Measurements from ENCODE around the gene SAG.
"Not testable (repeated sequence)": the region's sequence is repeated elsewhere in the genome, so short reads cannot be mapped to it uniquely, and the experiment has no call there.

SAG gene

DNA sequence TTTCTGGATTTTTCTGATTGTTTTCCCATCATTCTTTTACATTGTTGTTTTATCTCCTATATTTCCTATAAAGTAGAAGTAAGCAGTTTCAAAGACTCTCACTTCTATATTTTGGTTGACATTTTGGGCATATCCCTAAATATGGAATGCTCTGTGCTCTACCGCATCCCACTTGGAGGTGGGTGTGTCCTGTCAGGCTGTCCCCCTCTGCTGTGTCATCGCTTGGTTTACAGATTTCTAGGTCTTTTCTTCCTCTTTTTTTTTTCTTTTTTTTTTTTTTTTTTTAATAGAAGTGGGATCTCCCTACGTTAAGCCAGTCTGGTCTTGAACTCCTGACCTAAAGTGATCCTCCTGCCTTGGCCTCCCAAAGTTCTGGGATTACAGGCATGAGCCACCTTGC lies 60.0 kb downstream of the SAG start:
- H3K4me3 ChIP-seq (ENCODE audit: low read depth, low read length), result no peak overlapping the region
- TF ChIP-seq, protein P1, sequence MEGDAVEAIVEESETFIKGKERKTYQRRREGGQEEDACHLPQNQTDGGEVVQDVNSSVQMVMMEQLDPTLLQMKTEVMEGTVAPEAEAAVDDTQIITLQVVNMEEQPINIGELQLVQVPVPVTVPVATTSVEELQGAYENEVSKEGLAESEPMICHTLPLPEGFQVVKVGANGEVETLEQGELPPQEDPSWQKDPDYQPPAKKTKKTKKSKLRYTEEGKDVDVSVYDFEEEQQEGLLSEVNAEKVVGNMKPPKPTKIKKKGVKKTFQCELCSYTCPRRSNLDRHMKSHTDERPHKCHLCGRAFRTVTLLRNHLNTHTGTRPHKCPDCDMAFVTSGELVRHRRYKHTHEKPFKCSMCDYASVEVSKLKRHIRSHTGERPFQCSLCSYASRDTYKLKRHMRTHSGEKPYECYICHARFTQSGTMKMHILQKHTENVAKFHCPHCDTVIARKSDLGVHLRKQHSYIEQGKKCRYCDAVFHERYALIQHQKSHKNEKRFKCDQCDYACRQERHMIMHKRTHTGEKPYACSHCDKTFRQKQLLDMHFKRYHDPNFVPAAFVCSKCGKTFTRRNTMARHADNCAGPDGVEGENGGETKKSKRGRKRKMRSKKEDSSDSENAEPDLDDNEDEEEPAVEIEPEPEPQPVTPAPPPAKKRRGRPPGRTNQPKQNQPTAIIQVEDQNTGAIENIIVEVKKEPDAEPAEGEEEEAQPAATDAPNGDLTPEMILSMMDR (IDR thresholded peaks at IDR 0.05; ENCODE audit: borderline replicate concordance, insufficient read depth, low read depth, low read length), result no peak

DNA sequence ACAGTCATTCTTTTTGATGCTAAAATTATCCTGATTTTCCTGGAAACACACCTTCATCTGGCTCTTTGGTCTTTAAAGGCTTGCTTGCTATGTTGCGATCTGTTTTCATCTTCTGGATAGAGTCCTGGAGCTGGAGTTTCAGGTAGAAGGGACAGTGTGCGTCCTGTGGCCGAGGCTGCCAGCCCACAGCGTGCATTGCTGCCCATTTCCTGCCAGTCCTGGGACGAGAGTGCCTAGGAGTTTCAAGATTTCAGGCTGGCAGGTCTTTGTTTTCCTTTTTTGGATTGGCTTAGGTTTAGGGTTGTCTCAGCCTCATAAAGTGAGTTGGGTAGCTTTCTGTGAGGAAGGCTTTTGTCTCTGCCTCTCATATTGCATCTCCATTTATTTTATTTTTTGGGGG lies 61.1 kb downstream of the SAG start:
- no peak overlapping the region for H3K4me3 ChIP-seq (ENCODE audit: low read depth, low read length)
- TF ChIP-seq, protein P1 (IDR thresholded peaks at IDR 0.05; ENCODE audit: borderline replicate concordance, insufficient read depth, low read depth, low read length), result no peak

DNA sequence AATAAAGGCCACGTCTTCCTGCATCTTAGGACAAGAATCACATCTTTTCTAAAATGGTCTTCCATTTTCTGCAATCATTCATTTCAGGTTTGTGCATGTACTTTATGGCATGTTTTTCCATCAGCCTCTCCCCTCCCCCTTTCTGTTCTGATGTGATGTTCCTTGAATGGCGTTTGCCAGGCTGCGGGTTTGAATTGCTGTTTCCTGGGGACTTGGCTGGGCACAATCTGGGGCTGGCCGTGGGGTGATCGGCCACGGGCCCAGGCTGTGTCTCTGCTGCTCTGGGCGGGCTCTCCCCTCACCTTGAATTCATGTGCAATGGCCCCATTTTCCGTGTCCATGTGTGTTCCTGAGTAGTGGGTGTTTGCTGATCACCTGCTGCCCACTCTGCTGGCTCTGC lies 61.8 kb downstream of the SAG start:
- no peak overlapping the region for H3K4me3 ChIP-seq (ENCODE audit: low read depth, low read length)
- TF ChIP-seq, protein P1 (IDR thresholded peaks at IDR 0.05; ENCODE audit: borderline replicate concordance, insufficient read depth, low read depth, low read length), result no peak

DNA sequence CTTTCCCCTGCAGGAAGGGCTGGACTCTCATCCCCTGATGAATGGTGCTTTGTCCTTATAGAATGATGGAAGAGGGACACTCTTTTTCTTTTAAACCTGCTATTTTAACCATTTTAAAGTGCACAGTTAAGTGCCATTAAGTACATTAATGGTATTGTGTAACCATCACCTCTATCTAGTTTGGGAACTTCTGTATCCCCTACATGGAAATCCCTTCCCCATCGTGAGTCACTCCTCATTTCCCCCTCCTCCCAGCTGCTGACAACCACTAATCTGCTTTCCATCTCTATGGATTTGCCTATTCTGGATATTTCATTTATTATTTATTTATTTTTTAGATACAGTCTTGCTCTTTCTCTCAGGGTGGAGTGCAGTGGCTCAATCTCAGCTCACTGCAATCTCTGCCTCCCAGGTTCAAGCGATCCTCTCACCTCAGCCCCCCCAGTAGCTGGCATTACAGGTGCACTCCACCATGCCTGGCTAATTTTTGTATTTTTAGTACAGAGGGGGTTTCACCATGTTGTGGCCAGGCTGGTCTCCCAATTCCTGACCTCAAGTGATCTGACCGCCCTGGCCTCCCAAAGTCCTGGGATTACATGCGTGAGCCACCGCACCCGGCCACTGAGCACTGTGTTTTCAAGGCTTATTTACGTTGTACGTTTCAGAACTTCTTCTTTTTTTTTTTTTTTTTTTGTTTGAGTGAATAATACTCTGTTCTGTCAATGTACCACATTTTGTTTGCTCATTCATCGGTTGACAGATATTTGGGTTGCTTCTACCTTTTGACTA lies 62.5 kb downstream of the SAG start:
- TF ChIP-seq, protein P1 (IDR thresholded peaks at IDR 0.05; ENCODE audit: borderline replicate concordance, insufficient read depth, low read depth, low read length), result no peak
- no peak overlapping the region for H3K4me3 ChIP-seq (ENCODE audit: low read depth, low read length)

DNA sequence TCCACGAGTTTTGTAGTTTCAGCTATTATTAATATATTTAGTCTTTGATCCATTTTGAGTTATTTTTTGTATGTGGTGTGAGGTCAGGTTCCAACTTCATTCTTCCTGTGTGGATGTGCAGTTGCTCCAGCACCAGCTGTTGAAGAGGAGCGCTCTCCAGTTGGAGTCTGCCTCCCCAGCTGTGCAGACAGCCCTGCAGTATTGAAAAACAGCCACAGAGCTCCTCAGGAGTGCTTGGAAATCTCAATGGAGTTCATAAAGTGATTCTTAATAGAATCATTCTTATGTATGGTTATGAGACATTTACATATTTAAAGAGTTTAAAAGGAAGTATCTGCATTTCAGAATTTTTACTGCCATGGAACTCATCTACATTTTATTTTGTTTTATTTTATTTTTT lies 64.0 kb downstream of the SAG start:
- TF ChIP-seq, protein P1 (IDR thresholded peaks at IDR 0.05; ENCODE audit: borderline replicate concordance, insufficient read depth, low read depth, low read length), result no peak
- H3K4me3 ChIP-seq (ENCODE audit: low read depth, low read length), result no peak overlapping the region

DNA sequence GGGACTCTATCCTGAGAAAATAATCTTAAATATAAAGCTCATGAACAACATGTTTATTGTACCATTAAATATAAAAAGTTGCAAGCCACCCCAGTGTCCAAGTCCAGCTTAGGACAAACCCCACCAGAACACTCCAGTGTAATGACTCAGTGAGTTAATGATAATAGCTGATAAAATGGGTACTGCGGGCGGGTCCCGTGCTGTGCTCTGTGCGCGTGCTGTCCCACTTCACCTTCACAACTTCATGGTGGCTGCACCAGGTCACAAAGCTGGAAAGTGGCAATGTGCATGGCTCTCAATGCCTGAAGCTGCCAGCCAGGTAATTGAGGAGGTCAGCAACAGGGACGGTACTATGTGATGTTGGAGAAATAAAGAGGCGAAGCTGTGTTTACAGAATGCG lies 65.2 kb downstream of the SAG start:
- TF ChIP-seq, protein P1 (IDR thresholded peaks at IDR 0.05; ENCODE audit: borderline replicate concordance, insufficient read depth, low read depth, low read length), result no peak
- H3K4me3 ChIP-seq (ENCODE audit: low read depth, low read length), result no peak overlapping the region

DNA sequence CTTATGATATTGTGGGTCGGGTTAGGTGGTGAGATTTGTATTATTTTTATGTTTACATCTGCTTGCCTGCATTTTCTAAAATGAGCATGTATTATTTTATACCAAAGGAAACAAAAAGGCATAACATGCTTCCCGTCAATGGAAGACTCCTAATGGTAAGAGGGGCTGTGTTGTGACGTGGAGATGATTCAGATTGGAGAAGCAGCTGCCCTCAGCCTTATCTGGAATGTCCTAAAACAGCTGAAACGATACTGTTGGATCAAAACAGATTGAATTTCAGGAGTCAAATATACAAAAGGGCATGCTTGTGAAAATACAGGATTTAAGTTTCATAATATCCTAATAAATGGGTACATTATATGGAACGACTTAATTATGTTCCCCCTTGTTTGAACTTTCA lies 65.7 kb downstream of the SAG start:
- H3K4me3 ChIP-seq (ENCODE audit: low read depth, low read length), result no peak overlapping the region
- TF ChIP-seq, protein P1 (IDR thresholded peaks at IDR 0.05; ENCODE audit: borderline replicate concordance, insufficient read depth, low read depth, low read length), result no peak

DNA sequence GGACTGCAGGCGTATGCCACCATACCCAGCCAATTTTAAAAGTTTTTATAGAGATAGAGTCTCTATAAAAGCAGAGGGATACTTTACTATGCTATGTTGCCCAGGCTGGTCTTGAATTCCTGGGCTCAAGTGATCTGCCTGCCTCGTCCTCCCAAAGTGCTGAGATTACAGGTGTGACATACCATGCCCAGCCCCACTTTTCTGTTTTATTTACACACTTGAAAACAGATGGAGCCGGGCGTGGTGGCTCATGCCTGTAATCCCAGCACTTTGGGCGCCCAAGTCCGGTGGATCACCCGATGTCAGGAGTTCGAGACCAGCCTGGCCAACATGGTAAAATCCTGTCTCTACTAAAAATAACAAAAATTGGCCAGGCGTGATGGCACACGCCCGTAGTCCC lies 67.2 kb downstream of the SAG start:
- H3K4me3 ChIP-seq (ENCODE audit: low read depth, low read length), result not testable (repeated sequence)
